ENCODE results near the gene TNFRSF9.
"Not testable (repeated sequence)": the region's sequence is repeated elsewhere in the genome, so short reads cannot be mapped to it uniquely, and the experiment has no call there.

Gene TNFRSF9

DNA sequence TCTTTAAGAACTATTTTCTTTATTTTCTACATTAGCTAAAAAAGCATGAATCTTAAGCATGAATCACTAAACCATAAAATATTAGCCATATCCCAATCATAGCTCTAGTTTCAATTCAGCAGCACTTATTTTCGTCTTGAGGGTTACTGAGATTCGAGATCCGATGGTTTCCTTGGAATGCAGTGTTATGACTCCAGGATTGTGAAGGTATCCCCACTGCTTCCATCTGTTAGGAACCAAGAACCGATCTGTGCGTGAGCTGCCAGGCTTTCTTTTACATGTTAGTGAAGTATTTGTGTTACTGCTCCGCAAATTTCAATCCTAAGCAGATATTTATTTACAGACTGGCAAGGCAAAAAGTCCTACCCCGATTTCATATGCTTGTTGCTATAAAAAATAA is 18.8 kb downstream of the TNFRSF9 start:
- no peak for DNase-seq (ENCODE audit: low read depth, low spot score)

DNA sequence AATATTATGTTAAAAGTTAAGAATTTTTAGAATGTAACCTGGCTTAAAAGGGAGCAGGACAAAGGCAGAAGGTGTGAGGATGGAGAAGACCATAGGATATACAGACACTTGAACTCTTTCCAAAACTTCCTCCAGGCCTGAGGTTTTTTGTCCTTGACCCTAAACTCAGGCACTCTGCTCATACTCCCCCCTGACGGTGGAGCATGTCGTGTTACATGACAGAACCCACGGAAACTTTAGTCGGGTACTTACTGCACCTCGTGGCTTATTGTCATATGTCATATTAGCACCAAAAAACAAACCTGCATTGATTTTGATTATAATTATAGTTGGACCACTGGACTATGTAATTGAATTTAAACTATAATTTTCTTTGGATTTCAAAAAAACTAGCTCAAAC is 20.8 kb downstream of the TNFRSF9 start:
- no peak for DNase-seq (ENCODE audit: low read depth, low spot score)

DNA sequence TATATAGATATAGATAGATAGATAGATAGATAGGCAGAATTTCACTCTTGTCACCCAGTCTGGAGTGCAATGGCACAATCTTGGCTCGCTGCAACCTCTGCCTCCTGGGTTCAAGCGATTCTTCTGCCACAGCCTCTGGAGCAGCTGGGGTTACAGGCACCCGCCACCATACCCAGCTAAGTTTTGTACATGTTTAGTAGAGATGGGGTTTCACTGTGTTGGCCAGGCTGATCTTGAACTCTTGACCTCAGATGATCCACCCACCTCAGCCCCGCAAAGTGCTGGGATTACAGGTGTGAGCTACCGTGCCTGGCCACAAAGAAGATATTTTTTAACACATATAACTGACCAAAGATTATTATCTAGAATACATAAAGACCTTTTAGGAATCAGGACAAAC is 22.7 kb downstream of the TNFRSF9 start:
- DNase-seq (ENCODE audit: low read depth, low spot score): not testable (repeated sequence)

DNA sequence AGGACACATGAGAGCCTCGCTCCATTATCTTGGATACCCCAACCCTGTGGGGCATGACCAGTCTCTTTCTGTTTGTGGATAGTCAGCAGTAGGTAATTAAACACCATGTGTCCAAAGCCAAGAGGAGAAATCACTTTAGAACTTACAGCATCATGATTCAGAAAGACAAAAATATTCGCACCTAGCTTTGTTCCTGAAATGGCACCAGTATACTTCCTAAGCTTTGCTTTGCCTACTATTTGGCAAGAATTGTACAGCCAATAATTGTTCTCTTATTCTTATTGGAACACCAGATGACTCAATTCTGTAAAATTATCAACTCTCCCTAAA is 24.2 kb downstream of the TNFRSF9 start:
- no peak for DNase-seq (ENCODE audit: low read depth, low spot score)

DNA sequence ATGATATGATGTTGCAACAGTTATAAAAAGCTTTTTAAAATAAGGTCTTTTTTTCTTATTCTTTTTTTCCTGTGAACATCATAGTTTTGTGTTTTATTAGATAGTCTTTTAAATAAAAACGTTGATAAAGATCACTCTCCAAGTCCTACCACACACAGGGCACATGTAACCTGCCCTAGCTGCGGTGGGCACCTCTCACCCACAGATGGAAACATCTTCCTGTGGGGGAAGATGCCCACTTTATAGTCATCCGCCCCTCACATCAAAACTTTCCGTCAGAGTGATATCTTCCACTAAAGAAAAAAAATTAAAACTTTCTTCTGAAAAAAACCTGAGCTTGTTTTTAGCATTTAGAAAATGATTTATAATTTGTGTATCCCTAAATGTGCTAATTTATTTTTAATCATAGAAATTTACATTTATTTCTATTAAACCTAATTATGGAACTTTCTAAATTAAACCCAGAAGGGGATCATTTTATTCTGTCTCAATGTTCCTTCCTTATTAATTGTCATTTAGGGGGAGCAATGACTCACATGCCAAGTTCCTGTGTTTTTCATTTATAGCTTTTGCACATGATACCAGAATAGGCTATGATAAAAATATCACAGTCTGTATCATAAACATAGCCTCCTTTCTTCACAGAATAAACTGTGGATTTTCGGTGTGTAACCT is 24.7 kb downstream of the TNFRSF9 start:
- DNase-seq (ENCODE audit: low read depth, low spot score): no peak

DNA sequence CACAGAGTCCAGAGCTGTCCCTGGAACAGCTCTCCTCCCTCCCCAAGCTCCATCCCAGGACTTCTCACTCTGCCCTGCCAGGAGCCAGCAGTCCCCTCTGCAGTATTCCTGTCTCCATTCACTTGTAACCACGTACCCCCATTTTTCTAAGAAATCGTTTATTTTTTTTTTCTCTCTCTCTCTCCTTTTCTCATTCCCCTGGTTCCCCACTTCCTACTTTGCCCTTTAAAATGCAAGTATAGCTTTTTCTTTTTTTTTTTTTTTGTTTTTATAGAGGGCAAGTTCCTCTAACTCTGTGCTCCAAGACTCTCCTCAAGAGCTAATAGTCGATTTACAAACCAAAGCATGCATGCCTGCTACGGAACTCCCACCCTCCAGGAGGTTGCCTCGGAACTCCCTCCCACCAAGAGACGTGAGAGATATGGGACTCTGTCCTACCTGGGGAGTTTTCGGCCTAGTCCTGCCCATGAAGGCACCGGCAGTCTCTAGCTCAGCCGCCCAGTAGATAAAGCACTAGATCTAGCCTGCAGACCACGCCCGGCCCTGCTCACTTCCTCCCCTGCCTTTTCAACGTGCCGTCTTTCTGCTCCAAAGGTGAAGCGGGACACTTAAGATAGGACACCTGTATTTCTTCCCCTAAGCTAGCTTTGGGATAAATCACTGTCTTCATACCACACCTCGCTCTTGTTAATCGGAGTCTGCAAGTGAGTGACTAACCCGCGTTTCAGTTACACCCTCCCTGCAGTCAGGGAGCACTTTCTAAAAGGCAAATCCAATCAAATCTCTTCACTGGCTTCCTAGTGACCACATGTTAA is 27.7 kb downstream of the TNFRSF9 start:
- no peak for DNase-seq (ENCODE audit: low read depth, low spot score)

DNA sequence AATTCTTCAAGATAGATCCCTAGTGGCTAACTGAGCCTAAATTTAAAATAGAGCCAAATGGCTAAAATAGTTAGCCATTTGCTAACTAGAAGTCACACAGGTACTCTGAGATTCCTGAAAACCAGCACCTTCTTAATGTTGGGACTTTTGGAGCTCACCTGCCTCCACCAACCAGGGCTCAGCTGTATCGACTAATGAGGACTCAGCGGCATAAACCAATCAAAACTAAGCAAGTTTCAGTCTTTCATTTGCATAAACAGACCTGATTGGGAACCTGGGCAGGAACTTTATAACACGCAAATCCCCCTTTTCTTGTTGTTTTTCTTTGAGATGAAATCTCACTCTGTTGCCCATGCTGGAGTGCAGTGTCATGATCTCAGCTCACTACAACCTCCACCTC is 28.5 kb downstream of the TNFRSF9 start:
- DNase-seq (ENCODE audit: low read depth, low spot score): no peak

DNA sequence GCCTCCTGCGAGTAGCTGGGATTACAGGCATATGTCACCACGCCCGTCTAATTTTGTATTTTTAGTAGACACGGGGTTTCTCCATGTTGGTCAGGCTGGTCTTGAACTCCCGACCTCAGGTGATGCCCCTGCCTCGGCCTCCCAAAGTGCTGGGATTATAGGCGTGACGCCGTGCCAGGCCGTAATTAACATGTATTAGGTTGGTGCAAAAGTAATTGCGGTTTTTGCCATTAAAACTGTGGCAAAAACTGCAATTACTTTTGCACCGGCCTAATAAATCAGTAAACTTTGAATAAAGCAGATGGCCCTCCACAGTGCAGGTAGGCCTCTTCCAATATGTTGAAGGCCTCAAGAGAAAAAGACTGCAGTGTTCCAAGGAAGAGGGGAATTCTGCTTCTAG is 35.4 kb downstream of the TNFRSF9 start:
- no peak for DNase-seq (ENCODE audit: low read depth, low spot score)

DNA sequence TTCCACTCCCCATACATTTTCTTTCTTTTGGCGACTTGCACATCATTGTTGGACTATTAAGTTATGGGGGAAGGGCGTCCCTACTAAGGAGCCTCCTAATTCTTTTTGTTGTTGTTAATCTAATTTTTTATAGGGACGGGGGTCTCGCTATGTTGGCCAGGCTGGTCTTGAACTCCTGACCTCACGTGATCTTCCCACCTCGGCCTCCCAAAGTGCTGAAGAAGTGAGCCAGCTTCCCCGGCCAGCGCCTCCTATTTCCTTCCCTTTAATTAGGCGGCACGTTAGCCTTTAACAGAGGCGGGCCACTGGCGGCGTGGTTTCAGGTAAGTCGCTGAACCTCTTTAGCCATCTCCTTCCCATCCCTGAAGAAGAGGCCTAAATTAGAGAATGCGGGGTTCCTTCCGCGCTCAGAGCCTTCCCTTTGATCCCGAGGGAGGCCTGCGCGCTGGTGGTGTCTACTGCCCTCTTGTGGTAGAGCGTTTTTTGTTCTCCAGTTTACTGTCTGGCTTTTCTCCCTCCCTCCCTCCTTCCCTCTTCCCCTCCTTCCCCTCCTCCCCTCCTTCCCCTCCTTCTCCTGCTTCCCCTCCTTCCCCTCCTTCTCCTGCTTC is 38.1 kb downstream of the TNFRSF9 start:
- DNase-seq (ENCODE audit: low read depth, low spot score): no peak

DNA sequence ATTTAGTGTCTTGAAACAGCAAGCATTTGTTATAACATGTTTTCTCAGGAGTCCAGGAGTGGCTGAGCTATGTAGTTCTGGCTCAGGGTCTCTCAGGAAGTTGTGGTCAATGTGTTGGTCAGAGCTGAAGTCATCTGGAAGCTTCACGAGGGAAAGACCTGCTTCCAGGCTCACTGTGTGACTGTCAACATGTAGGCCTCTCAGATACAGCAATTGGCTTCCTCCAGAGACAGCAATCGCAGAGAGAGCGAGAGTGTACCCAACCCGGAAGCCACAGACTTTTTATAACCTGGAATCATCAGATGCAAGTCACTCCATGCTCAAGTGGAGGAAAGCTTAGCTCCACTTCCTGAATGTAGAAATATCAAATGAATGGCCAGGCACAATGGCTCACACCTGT is 40.9 kb downstream of the TNFRSF9 start:
- DNase-seq (ENCODE audit: low read depth, low spot score): no peak

DNA sequence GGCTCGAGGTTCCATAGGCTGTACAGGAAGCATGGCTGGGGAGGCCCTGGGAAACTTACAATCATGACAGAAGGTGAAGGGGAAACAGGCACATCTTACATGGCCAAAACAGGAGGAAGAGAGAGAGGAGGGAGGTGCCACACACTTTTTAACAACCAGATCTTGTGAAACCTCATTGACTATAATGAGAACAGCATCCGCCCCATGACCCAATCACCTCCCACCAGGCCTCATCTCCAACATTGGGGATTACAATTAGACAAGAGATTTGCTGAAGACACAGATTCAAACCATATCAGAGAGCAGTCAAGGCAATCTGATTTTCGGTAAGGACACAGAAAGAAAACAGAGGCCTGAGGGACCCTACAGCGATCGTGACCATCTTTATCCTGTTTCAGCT is 41.7 kb downstream of the TNFRSF9 start:
- no peak for DNase-seq (ENCODE audit: low read depth, low spot score)

DNA sequence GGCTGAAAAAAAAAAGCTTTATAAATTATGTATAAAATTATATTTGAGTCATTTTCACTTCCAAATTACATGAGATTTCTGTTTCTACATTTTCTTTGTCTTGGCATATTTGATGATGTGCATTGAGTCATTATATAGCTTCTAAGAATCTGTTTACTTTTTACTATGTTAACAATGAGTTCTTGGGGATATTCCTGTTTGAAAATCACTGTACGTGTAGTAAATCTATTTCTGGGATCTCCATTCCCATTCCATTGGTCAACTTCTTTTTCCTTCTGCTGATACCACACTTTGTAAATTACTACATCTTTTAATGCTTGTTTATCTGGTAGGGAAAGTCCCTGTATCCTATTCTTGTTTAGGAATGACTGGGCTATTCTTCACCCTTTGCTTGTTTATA is 43.6 kb downstream of the TNFRSF9 start:
- no peak for DNase-seq (ENCODE audit: low read depth, low spot score)

DNA sequence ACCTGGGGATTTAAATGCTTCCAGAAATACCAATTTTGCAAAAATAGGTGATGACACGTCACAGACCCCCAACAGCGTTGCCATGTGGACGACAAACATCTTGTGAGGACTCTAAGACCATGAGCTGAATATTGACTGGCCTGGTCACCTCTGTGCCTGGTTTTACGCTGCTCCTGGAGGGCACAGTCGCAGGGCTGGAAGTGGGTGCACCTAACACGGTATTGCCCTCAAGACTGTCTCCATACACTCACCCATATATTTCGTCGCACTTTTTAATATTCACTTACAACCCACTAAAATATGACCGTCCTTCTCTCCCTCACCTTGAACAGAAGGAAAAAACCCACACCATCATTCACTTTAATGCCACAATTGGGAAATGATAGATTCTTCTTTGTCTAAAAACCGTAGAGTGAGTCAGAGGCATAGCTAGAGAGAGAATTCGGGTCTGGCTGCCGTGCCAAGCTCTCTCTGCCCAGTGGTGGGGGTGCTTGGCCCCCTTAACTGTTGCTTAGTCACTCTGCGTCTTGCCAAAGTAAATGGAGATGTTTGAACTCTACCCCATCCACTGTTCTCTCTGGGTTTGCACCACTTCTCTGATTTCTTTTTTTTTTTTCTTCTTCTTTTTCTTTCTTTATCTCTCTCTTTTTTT is 47.0 kb downstream of the TNFRSF9 start:
- DNase-seq (ENCODE audit: low read depth, low spot score): peak; percentile 16

DNA sequence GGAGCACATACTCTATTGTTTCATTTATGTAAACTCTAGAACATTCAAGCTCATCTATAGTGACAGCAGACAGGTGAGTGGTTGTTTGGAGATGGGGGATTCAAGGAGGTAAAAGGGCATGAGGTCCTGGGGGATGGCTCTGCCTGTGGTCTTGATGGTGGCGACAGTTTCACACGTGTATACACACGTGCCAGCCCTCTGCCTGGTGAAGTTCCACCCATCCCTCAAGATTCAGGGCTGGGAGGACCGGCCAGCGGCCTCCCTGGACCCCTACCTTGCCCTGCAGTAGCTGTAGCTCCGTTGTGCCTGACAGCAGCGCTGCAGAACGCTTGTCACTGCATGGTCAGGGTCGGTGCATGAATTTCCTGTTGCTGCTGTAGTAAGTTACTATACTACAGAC is 48.8 kb downstream of the TNFRSF9 start:
- no peak for DNase-seq (ENCODE audit: low read depth, low spot score)

DNA sequence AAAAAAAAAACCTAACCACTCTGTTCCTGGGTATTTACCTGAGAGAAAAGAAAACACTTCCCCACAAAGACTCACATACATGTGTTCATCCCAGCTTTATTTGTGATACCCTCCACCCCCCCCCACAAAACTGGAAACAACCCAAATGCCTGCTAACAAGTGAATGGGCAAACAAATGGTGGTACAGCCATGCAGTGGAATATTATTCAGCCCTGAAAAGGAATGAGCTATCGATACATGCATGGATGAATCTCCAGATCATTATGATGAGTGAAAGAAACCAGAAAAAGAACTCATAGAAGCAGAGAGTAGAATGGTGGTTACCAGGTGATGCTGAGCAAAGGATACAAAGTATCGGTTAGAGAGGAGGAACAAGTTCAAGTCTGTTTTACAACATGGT is 49.8 kb downstream of the TNFRSF9 start:
- DNase-seq (ENCODE audit: low read depth, low spot score): no peak

DNA sequence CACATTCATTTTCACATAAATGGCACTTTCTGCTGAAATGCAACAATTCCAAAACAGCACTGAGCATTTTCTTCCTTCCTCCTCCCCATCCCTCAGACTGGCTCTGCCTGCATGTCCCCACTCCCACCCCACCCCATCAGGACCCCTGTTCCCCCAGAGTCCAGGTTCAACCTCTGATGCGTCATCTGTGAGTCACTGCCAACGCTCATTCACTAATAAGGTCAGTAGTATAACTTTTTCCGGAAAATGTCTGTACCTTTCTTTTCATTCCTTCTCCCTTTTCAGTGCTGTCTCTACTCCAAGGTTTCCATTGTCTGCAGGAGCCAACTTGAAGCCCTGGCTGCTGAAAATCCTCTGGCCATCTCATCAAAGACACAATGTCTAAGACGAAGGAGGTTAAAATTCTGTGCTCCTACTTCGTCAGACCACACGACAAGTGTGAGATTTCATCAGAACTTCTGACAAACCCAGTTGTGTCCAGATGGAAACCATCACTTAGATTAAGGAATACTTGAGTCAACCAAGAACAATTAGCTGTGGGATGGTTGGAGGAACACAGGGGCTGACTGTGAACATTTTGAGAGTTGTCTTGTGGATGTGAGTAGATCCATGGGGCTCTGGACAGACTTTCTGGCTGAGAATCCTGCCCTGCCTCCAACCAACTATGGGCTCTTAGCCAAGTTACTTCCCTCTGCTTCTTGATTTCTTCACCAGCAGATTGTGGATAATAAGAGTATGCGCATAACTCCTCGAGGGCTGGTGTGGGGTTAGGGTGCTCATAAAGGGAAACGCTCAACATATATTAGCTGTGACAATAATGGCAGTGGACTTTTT is 52.2 kb downstream of the TNFRSF9 start:
- DNase-seq (ENCODE audit: low read depth, low spot score): no peak

DNA sequence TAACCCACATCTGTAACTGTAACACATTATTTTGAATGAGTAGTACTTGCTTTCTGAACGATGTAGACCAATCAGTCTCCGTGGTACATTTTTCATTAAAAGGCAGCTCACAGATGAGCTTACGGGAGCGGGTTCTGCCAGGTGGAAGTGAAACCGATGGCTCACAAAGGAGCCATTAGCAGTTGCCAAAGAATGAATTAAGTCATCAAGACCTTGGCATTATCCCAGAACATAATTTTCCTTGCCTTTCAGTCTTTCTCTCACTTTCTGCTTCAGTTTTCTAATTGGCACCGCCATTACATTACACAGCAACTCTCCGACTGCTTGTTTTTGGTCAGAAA is 54.3 kb downstream of the TNFRSF9 start:
- DNase-seq (ENCODE audit: low read depth, low spot score): no peak

DNA sequence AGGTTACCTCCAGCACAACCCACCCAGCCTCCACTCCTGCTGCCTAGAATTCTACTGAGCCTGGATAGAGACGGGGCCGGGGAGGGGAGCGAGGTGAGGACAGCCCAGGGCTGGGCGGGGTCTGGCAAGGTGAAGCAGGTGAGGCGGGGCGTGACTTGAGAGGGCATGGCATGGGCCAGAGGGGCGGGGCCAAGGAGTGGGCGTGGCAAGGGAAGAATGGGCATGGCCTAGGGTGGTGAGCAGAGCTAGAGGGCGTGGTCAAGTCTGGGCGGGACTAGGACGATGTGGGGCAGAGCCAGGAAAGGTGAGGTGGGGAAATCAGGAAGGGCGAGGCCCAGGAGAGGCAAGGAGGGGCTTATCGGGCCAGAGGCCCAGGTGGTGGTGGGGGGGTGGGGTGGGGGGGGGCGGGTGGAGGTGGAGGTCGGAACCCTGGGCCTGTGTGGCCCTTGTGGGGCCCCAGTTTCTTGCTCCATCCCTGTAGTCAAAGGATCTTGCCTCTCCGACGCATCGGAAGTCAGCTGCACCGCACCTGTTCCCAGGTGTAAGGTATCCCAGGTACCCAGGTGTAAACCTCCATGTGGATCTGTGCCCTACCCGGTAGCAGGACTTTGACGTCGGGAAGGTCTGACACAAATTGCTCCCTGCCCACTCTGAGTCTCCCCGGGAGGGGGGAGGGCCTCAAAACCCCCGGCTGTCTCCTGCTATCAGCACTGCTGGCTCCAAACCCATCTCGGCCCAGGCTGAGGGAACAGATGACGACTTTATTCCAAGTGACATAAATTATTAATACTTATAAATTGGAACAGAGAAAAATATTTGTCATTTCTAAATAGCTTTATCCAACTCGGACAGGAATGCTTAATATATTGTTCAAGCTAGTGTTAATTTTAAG is 54.9 kb downstream of the TNFRSF9 start:
- no peak for DNase-seq (ENCODE audit: low read depth, low spot score)

DNA sequence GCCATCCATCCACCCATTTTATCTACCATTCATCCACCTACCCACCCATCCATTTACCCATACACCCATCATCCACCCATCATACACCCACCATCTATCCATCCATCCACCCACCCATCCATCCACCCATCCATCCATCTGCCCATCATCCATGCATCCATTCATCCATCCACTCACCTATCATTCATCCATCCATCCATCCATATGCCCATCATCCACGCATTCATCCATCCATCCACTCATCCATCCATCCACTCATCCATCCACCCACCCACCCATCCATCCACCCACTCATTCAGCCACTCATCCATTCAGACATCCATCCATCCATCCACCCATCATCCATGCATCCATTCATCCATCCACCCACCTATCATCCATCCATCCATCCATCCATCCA is 55.9 kb downstream of the TNFRSF9 start:
- DNase-seq (ENCODE audit: low read depth, low spot score): no peak

DNA sequence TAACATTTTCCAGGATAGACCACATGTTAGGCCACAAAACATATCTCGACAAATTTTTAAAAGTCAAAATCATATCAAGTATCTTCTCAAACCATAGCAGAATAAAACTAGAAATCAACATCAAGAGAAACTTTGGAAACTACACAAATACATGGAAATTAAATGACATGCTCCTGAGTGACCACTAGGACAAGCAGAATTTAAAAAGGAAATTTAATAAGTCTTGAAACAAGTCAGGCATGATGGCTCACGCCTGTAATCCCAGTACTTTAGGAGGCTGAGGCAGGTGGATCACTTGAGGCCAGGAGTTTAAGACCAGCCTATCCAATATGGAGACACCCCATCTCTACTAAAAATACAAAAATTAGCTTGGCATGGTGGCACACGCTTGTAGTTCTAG is 61.4 kb downstream of the TNFRSF9 start:
- DNase-seq (ENCODE audit: low read depth, low spot score): no peak

DNA sequence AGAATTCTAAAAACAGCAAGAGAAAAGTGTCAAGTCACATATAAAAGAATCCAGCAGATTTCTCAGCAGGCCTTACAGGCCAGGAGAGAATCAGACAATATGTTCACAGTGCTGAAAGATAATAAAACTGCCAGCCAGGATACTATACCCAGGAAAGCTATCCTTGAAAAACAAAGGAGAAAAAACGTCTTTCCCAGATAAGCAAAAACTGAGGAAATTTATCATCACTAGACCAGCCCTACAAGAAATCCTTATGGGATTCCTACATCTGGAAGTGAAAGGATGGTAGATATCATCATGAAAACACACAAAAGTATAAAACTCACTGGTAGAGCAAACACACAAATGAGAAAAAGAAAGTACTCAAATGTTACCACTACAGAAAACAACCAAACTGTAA is 62.6 kb downstream of the TNFRSF9 start:
- no peak for DNase-seq (ENCODE audit: low read depth, low spot score)
